ENCODE data around the gene PHF2. TPM values are rescaled to one million over a fixed set of nuclear protein-coding genes. Genes with fewer than 3 reads are reported as not detected.
"Not testable (repeated sequence)": the region's sequence is repeated elsewhere in the genome, so short reads cannot be mapped to it uniquely, and the experiment has no call there.

Gene PHF2
- total RNA-seq, 1 donor from 2014 or later = 27.4 TPM

- intact Hi-C loops (cut with micrococcal nuclease) = no loop called here
- Histone ChIP-seq H3K9me3 (replicated peaks) (no peaks in the 10 kb centered on the region), H3K4me1 (peaks cover 9% of the 10 kb centered on the region), H3K36me3 (peaks cover 42% of the 10 kb centered on the region), H3K27me3 (ENCODE audit: low read depth) (no peaks in the 10 kb centered on the region), H3K27ac (replicated peaks) (no peak overlapping the region), H3K4me3 (no peak overlapping the region)
- no peak for TF ChIP-seq CTCF (IDR thresholded peaks at IDR 0.05; ENCODE audit: borderline replicate concordance)
- peak; percentile 8 for DNase-seq
Measured at GRCh38 chr9:93669116-93669957, 93.0 kb downstream of the PHF2 start.

GRCh38 chr9:93669958-93670207, 93.5 kb downstream of the PHF2 start:
- H3K36me3 ChIP-seq = peaks cover 44% of the 10 kb centered on the region
- no peaks in the 10 kb centered on the region for H3K9me3 ChIP-seq (replicated peaks)
- no peak for DNase-seq
- H3K4me3 ChIP-seq = no peak overlapping the region
- intact Hi-C loops (cut with micrococcal nuclease) = no loop called here
- H3K4me1 ChIP-seq = peaks cover 9% of the 10 kb centered on the region
- TF ChIP-seq CTCF (IDR thresholded peaks at IDR 0.05; ENCODE audit: borderline replicate concordance) = no peak
- no peak overlapping the region for H3K27ac ChIP-seq (replicated peaks)
- H3K27me3 ChIP-seq (ENCODE audit: low read depth) = no peaks in the 10 kb centered on the region

GRCh38 chr9:93670208-93671019, 94.0 kb downstream of the PHF2 start:
- no peak overlapping the region for H3K27ac ChIP-seq (replicated peaks)
- H3K4me1 ChIP-seq = peaks cover 9% of the 10 kb centered on the region
- DNase-seq = peak; percentile 7
- H3K27me3 ChIP-seq (ENCODE audit: low read depth) = no peaks in the 10 kb centered on the region
- H3K9me3 ChIP-seq (replicated peaks) = no peaks in the 10 kb centered on the region
- no peak for TF ChIP-seq CTCF (IDR thresholded peaks at IDR 0.05; ENCODE audit: borderline replicate concordance)
- intact Hi-C loops (cut with micrococcal nuclease) = no loop called here
- no peak overlapping the region for H3K4me3 ChIP-seq
- H3K36me3 ChIP-seq = peaks cover 44% of the 10 kb centered on the region

GRCh38 chr9:93671020-93671338, 94.6 kb downstream of the PHF2 start:
- H3K27me3 ChIP-seq (ENCODE audit: low read depth) = no peaks in the 10 kb centered on the region
- DNase-seq = peak; percentile 5
- peaks cover 9% of the 10 kb centered on the region for H3K4me1 ChIP-seq
- TF ChIP-seq CTCF (IDR thresholded peaks at IDR 0.05; ENCODE audit: borderline replicate concordance) = no peak
- H3K27ac ChIP-seq (replicated peaks) = no peak overlapping the region
- H3K4me3 ChIP-seq = no peak overlapping the region
- intact Hi-C loops (cut with micrococcal nuclease) = no loop called here
- H3K9me3 ChIP-seq (replicated peaks) = no peaks in the 10 kb centered on the region
- H3K36me3 ChIP-seq = peaks cover 44% of the 10 kb centered on the region

- H3K4me3 ChIP-seq; H3K27ac ChIP-seq (replicated peaks); H3K4me1 ChIP-seq; H3K9me3 ChIP-seq (replicated peaks); H3K27me3 ChIP-seq (ENCODE audit: low read depth); intact Hi-C loops (cut with micrococcal nuclease): not testable (repeated sequence)
- DNase-seq = peak; percentile 2
- H3K36me3 ChIP-seq = peaks cover 46% of the 10 kb centered on the region
Measured at GRCh38 chr9:93672330-93673020, 96.1 kb downstream of the PHF2 start.

Data from left ventricle myocardium inferior (tissue), 1 donor.